AG04449 (cell line): Measurements from ENCODE around the gene A4GNT.

ENCODE experiments used
- CTCF ChIA-PET: fragments of 350-600 bp; formaldehyde crosslinking; extraction: SDS; loops from one replicate; lab custom pipeline; 2021; ENCODE audit warnings: antibody characterized with exemption; lab: Yijun Ruan, JAX
- POLR2A ChIA-PET: fragments of 400-600, 350-600 bp; formaldehyde crosslinking; extraction: SDS; loops from one replicate; lab custom pipeline; 2020; ENCODE audit warnings: antibody characterized with exemption, inconsistent platforms; lab: Yijun Ruan, JAX
- DNase-seq: peaks from one replicate; pipeline ENCODE4 v3.0.0-alpha.2; 2010; ENCODE audit warnings: low read depth, low spot score
- H3K4me3 ChIP-seq: 2 replicates; pipeline ENCODE4 v1.5.1; 2011; ENCODE audit warnings: low read depth, mild to moderate bottlenecking, control low read depth, low read length
- CTCF ChIP-seq: IDR thresholded peaks from one replicate; pipeline ENCODE4 v1.5.1; 2011; ENCODE audit warnings: mild to moderate bottlenecking, moderate library complexity, low read length, control low read depth, inconsistent platforms; ENCODE audit not compliant: insufficient read depth; ENCODE audit errors: missing control alignments

A4GNT gene

GRCh38 chr3:138125548-138126221 lies 6.5 kb downstream of the A4GNT start:
- CTCF ChIA-PET = interaction anchor here (0.7 to 2.7 kb wide), 4 partner anchors 10 to 73 kb away, joined by 4 to 20 read pairs (median 10); partner anchors contain the start of gene DZIP1L
- DNase-seq = peak; percentile 5
- no peak for TF ChIP-seq CTCF
- POLR2A ChIA-PET = interaction anchor here (0.6 to 0.8 kb wide), 3 partner anchors 11 to 155 kb away, joined by 3 to 4 read pairs (median 4); partner anchors contain the start of gene DZIP1L
- H3K4me3 ChIP-seq = no peak overlapping the region

- TF ChIP-seq CTCF = no peak
- no peak overlapping the region for H3K4me3 ChIP-seq
- CTCF ChIA-PET = interaction anchor here (0.7 to 2.7 kb wide), 4 partner anchors 9 to 72 kb away, joined by 4 to 20 read pairs (median 10); partner anchors contain the start of gene DZIP1L
- POLR2A ChIA-PET = interaction anchor here (0.7 kb wide), 1 partner anchor 154 kb away, joined by 3 read pairs; no protein-coding TSS in a partner anchor
- DNase-seq = peak; percentile 10
Measured at GRCh38 chr3:138124706-138125355, 7.4 kb downstream of the A4GNT start.

- CTCF ChIA-PET = interaction anchor here (0.8 to 2.7 kb wide), 2 partner anchors 43 to 55 kb away, joined by 3 to 20 read pairs; no protein-coding TSS in a partner anchor
- POLR2A ChIA-PET = no interaction called here
- no peak for TF ChIP-seq CTCF
- DNase-seq = no peak
- no peak overlapping the region for H3K4me3 ChIP-seq
Measured at GRCh38 chr3:138124188-138124587, 8.0 kb downstream of the A4GNT start.

DNA sequence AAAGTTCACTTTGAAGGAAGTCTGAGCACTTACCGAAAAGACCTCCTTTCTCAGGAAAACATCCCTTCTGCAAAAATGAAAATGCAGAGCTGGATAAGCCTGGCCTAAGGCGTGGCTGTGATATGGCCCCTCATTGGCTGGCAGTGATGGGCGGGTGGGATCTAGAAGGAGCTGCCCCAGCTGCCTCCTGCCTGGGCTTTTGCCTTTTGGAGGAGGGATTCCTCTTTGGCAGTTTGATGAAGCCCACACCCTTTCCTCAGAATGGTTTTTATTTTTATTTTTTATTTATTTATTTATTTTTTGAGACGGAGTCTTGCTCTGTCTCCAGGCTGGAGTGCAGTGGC lies 12.8 kb downstream of the A4GNT start:
- POLR2A ChIA-PET = no interaction called here
- H3K4me3 ChIP-seq = no peak overlapping the region
- CTCF ChIA-PET = interaction anchor here (0.7 to 12.7 kb wide), 21 partner anchors 8 to 193 kb away, joined by 3 to 626 read pairs (median 4); partner anchors contain the start of genes A4GNT and DBR1
- TF ChIP-seq CTCF = no peak
- DNase-seq = no peak

- peak; percentile 7 for DNase-seq
- TF ChIP-seq CTCF = peak; percentile 85
- POLR2A ChIA-PET = no interaction called here
- H3K4me3 ChIP-seq = no peak overlapping the region
- CTCF ChIA-PET = interaction anchor here (0.7 to 12.7 kb wide), 37 partner anchors 7 to 301 kb away, joined by 3 to 626 read pairs (median 4); partner anchors contain the start of genes A4GNT, ARMC8 and DBR1
Measured at GRCh38 chr3:138118612-138119422, 13.4 kb downstream of the A4GNT start.
